NCI-H2081 treated with DMSO at 0.1 percent for 48 hours (cell line): Measurements from ENCODE around the gene INPP5F.

Experiments
- DNase-seq: peaks from one replicate; lab custom pipeline; 2025; lab: John Stamatoyannopoulos, UW

INPP5F gene

GRCh38 chr10:119725828-119726675, at the start of gene INPP5F:
Gene INPP5F (plus strand): TSS chr10:119726050. CDS start chr10:119726263, 213 bp downstream.
- DNase-seq, result peak; percentile 63

- no peak for DNase-seq
Measured at GRCh38 chr10:119677126-119677525, 48.7 kb upstream of the INPP5F start.

GRCh38 chr10:119677904-119678755, 47.7 kb upstream of the INPP5F start:
- DNase-seq, result no peak

- no peak for DNase-seq
Measured at GRCh38 chr10:119679480-119679829, 46.4 kb upstream of the INPP5F start.

- no peak for DNase-seq
Measured at GRCh38 chr10:119680050-119680449, 45.8 kb upstream of the INPP5F start.

- no peak for DNase-seq
Measured at GRCh38 chr10:119680650-119681081, 45.2 kb upstream of the INPP5F start.

- DNase-seq, result peak; percentile 1
Measured at GRCh38 chr10:119686465-119687191, 39.2 kb upstream of the INPP5F start.

- DNase-seq, result no peak
Measured at GRCh38 chr10:119687192-119688032, 38.4 kb upstream of the INPP5F start.

- no peak for DNase-seq
Measured at GRCh38 chr10:119688033-119688508, 37.8 kb upstream of the INPP5F start.

GRCh38 chr10:119689016-119689580, 36.8 kb upstream of the INPP5F start:
- no peak for DNase-seq

- no peak for DNase-seq
Measured at GRCh38 chr10:119691726-119692125, 34.1 kb upstream of the INPP5F start.

- DNase-seq, result no peak
Measured at GRCh38 chr10:119693262-119693957, 32.4 kb upstream of the INPP5F start.

GRCh38 chr10:119694608-119695007, 31.2 kb upstream of the INPP5F start:
- DNase-seq, result no peak

- no peak for DNase-seq
Measured at GRCh38 chr10:119700321-119700954, 25.4 kb upstream of the INPP5F start.

GRCh38 chr10:119701861-119702260, 24.0 kb upstream of the INPP5F start:
- DNase-seq, result no peak

- no peak for DNase-seq
Measured at GRCh38 chr10:119702583-119702982, 23.3 kb upstream of the INPP5F start.

- no peak for DNase-seq
Measured at GRCh38 chr10:119703903-119704508, 21.8 kb upstream of the INPP5F start.

- no peak for DNase-seq
Measured at GRCh38 chr10:119705434-119705831, 20.4 kb upstream of the INPP5F start.

GRCh38 chr10:119706521-119707278, 19.1 kb upstream of the INPP5F start:
- no peak for DNase-seq
